ENCODE results near the gene SLC2A1.
A peak's percentile ranks its signal among the peaks of the same experiment; 100 is the strongest.

Gene SLC2A1

DNA sequence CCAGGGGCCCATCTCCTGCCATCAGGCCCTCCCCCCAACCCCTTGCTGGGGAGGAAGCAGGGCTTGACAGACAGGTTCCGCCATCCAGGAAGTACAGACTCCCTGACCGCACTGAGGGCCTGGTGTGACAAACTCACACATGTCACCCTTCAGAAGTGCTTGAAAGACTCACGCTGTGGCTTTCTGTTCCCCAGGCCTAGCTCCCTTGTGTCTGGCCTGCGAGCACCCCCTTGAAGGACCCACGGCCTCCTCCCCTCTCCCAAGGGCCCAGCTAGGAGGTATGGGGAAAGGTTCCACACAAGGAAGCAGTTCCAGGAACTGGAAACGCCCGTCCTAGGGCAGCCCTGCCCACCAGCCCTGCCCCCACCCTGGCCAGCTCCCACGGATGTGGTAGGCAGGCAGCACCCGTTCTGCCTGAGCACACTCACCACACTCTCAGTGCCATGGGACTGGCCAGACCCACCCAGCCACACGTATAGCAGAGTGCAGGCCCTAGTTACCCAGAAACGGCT lies 26.7 kb downstream of the SLC2A1 start:
- H3K79me2 ChIP-seq = peaks cover 16% of the 10 kb centered on the region
- TF ChIP-seq, protein P1, sequence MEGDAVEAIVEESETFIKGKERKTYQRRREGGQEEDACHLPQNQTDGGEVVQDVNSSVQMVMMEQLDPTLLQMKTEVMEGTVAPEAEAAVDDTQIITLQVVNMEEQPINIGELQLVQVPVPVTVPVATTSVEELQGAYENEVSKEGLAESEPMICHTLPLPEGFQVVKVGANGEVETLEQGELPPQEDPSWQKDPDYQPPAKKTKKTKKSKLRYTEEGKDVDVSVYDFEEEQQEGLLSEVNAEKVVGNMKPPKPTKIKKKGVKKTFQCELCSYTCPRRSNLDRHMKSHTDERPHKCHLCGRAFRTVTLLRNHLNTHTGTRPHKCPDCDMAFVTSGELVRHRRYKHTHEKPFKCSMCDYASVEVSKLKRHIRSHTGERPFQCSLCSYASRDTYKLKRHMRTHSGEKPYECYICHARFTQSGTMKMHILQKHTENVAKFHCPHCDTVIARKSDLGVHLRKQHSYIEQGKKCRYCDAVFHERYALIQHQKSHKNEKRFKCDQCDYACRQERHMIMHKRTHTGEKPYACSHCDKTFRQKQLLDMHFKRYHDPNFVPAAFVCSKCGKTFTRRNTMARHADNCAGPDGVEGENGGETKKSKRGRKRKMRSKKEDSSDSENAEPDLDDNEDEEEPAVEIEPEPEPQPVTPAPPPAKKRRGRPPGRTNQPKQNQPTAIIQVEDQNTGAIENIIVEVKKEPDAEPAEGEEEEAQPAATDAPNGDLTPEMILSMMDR (IDR thresholded peaks at IDR 0.05) = no peak
- no peaks in the 10 kb centered on the region for H3K36me3 ChIP-seq (ENCODE audit: control insufficient read depth, insufficient read depth, low read length)
- peaks cover 4% of the 10 kb centered on the region for H3K4me1 ChIP-seq
- no peaks in the 10 kb centered on the region for H3K27me3 ChIP-seq (ENCODE audit: control insufficient read depth, insufficient read depth, low read length)
- no peak overlapping the region for H2AFZ ChIP-seq
- no peak overlapping the region for H3K4me3 ChIP-seq (ENCODE audit: low read depth, low read length)
- H3K9ac ChIP-seq = no peak overlapping the region
- peak overlapping the region; percentile 5 for H3K27ac ChIP-seq
- no peaks in the 10 kb centered on the region for H3K9me3 ChIP-seq (ENCODE audit: control insufficient read depth, low read length)
- no peak overlapping the region for H3K4me2 ChIP-seq (ENCODE audit: low read length)

DNA sequence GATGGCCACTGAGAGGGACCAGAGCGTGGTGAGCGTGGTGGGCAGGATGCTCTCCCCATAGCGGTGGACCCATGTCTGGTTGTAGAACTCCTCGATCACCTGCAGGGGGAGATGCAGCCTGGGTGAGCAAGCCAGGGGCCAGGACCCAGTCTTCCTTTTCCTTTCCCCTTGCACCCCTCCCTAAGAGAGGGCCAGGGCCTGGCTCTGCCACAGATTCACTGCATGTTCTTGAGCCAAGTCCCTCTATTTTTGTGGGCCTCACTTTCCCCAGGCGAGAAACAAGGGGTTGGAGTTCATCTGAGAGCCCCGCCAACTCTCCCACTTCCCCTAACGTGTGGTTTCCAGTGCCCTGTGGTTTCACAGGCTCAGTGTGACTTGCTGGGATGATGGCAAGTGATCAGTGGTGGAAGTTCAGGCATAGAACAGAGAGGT lies 27.5 kb downstream of the SLC2A1 start:
- H3K27me3 ChIP-seq (ENCODE audit: control insufficient read depth, insufficient read depth, low read length) = no peaks in the 10 kb centered on the region
- TF ChIP-seq, protein P1 (IDR thresholded peaks at IDR 0.05) = peak; percentile 18
- H3K79me2 ChIP-seq = peaks cover 13% of the 10 kb centered on the region
- no peaks in the 10 kb centered on the region for H3K36me3 ChIP-seq (ENCODE audit: control insufficient read depth, insufficient read depth, low read length)
- no peak overlapping the region for H3K4me2 ChIP-seq (ENCODE audit: low read length)
- H3K9me3 ChIP-seq (ENCODE audit: control insufficient read depth, low read length) = no peaks in the 10 kb centered on the region
- H2AFZ ChIP-seq = no peak overlapping the region
- no peak overlapping the region for H3K9ac ChIP-seq
- no peak overlapping the region for H3K27ac ChIP-seq
- H3K4me1 ChIP-seq = no peaks in the 10 kb centered on the region
- no peak overlapping the region for H3K4me3 ChIP-seq (ENCODE audit: low read depth, low read length)

DNA sequence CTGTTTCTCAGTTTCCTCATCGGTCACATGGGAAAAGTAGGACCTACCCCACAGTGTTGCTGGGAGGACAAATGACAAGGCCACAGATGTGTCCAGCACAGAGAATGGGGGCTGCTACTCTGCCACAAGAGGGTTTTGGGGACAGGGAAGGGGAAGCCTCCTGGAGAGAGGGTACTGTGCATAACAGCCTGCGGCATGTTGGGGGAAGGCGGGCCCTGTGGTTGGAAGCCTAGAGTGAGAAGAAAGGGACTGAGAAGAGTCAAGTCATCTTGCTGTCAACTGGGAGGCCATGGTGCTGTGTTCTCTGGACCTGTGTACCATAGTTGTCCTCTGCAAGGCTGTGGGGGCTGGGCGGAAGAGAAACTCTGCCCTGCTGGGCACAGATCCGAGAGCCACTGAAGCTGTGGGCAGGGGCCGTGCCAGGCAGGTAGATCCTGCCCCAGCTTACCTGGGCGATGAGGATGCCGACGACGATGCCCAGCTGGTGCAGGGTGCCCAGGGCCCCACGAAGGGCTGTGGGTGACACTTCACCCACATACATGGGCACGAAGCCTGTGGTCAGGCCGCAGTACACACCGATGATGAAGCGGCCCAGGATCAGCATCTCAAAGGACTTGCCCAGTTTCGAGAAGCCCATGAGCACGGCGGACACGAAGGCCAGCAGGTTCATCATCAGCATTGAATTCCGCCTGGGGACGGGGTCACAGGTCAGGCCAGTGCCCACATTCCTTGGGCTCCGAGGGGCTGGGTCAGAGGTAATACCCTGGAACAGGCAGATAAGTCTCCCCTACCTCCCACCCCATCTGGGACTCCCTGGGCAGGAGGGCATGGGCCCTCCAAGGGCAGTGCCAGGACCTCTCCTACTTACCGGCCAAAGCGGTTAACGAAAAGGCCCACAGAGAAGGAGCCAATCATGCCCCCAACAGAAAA lies 28.2 kb downstream of the SLC2A1 start:
- Histone ChIP-seq H3K79me2 (peaks cover 8% of the 10 kb centered on the region), H3K4me2 (ENCODE audit: low read length) (no peak overlapping the region), H3K27me3 (ENCODE audit: control insufficient read depth, insufficient read depth, low read length) (no peaks in the 10 kb centered on the region), H3K4me1 (no peaks in the 10 kb centered on the region), H3K9me3 (ENCODE audit: control insufficient read depth, low read length) (no peaks in the 10 kb centered on the region), H3K4me3 (ENCODE audit: low read depth, low read length) (no peak overlapping the region), H3K9ac (no peak overlapping the region), H2AFZ (no peak overlapping the region), H3K36me3 (ENCODE audit: control insufficient read depth, insufficient read depth, low read length) (no peaks in the 10 kb centered on the region), H3K27ac (no peak overlapping the region)
- TF ChIP-seq, protein P1 (IDR thresholded peaks at IDR 0.05) = no peak

DNA sequence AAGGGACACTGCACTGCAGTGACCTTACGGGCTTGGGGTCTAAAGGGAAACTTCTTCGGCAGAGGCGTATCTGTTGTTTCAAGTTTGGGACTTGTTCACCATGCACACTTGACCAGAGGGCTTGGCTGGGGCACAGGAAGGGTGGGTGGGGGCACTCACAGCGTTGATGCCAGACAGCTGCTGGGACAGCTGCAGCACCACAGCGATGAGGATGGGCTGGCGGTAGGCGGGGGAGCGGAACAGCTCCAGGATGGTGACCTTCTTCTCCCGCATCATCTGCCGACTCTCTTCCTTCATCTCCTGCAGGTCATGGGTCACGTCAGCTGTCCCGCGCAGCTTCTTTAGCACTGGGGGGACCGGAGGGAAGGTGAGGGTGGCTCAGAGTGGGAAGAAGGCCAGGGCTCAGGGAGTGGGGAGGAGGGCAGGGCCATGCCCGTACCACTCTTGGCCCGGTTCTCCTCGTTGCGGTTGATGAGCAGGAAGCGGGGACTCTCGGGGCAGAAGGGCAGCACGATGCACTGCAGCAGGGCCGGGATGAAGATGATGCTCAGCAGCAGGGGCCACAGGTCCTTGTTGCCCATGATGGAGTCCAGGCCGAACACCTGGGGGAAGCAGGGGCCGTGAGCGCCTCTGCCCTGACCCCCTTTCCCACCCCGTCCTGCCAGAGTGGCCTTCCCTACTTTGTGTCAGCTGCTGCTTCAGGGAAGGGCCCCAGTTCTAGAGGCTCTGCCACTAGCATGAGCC lies 29.1 kb downstream of the SLC2A1 start:
- no peaks in the 10 kb centered on the region for H3K36me3 ChIP-seq (ENCODE audit: control insufficient read depth, insufficient read depth, low read length)
- H3K27ac ChIP-seq = no peak overlapping the region
- H3K9ac ChIP-seq = no peak overlapping the region
- H3K4me3 ChIP-seq (ENCODE audit: low read depth, low read length) = no peak overlapping the region
- no peaks in the 10 kb centered on the region for H3K27me3 ChIP-seq (ENCODE audit: control insufficient read depth, insufficient read depth, low read length)
- no peak overlapping the region for H2AFZ ChIP-seq
- H3K79me2 ChIP-seq = peaks cover 3% of the 10 kb centered on the region
- H3K4me1 ChIP-seq = peaks cover 2% of the 10 kb centered on the region
- H3K4me2 ChIP-seq (ENCODE audit: low read length) = no peak overlapping the region
- TF ChIP-seq, protein P1 (IDR thresholded peaks at IDR 0.05) = no peak
- no peaks in the 10 kb centered on the region for H3K9me3 ChIP-seq (ENCODE audit: control insufficient read depth, low read length)

Measured in parathyroid adenoma (tissue), 2 donors.